ENCODE data around the gene L3MBTL3. TPM values are rescaled to one million over a fixed set of nuclear protein-coding genes. Genes with fewer than 3 reads are reported as not detected.
A peak's percentile ranks its signal among the peaks of the same experiment; 100 is the strongest.
"Not testable (repeated sequence)": the region's sequence is repeated elsewhere in the genome, so short reads cannot be mapped to it uniquely, and the experiment has no call there.

L3MBTL3 gene
- polyA plus RNA-seq, 5 donors = 12.1 to 26.7 (median 21.6) TPM

DNA sequence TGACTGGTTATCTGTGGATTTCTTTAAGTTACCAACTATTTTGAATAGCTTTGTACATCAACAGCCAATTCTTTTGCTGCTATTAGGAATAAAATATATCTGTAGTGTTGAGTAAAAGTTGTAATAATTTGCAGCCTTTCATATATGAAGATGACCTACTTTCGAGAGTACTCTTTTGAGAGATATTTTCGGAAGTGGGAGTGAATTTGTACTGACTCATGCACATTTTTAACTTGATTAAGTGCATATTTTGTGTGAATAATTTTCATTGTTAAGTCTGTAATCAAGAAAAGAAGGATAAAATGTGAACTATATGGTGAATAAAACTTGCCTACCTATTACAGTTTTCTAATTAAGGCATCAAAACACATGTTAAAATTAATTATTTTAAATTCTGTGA is 51.9 kb downstream of the L3MBTL3 start:
- no peak for DNase-seq

GRCh38 chr6:130070792-130071191 is 52.4 kb downstream of the L3MBTL3 start:
- DNase-seq = no peak

- DNase-seq = peak; percentile 13 to 18
These were observed 57.6 kb downstream of the L3MBTL3 start for GRCh38 chr6:130075879-130076460.

DNA sequence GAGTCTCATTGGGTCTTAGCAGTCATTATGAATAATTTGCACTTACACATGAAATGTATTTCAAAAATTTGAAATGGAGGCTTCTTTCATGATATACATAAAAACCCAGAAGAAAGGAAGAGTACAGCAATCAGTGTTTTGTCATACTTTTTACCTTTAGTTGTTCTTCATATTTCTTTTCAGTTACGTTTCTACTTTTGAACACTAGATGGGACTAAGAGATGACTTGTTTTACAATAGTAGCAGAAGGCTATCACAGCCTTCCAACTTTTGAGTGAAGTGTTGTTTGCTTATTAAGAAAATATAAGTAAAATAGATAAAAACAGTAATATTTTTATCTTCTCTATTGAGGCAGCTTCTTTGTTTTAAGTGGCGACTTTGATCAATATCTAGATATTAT is 58.1 kb downstream of the L3MBTL3 start:
- DNase-seq = peak in 1 of 2 donors; percentile 4

DNA sequence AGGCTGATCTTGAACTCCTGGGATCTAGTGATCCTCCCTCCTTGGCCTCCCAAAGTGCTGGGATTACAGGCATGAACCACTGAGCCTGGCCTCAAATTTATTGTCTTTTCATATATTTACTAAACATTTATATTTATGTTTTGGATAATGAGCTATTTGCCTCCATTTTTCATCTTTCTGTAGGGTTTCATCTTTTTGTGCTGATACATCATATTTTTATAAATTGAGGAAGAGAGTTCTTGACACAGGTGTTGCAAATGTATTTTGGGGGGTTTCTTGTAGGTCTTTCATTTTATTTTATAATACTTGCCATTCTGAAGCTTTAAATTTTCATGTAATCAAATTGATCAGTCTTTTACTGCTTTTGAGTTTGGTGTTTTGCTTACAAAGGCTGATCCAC is 72.4 kb downstream of the L3MBTL3 start:
- DNase-seq = no peak

DNA sequence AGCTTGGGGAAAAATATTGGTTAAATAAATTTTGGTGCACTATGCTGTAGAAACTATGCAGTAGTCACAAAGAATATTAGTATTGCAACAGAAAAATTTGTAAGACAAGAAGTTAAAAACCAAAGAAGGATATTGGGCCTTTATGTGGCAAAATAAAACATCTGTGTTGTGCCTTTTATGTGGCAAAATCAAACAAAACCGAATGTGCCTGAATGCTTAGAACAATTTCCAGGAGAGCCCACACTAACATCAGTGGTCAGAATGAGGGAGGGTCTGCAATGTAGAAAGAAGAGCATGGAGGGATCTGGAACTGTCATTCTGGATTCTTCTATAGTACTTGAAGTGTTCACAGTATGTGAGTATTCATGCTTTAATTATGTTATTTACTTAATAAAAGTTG is 75.2 kb downstream of the L3MBTL3 start:
- DNase-seq = no peak

DNA sequence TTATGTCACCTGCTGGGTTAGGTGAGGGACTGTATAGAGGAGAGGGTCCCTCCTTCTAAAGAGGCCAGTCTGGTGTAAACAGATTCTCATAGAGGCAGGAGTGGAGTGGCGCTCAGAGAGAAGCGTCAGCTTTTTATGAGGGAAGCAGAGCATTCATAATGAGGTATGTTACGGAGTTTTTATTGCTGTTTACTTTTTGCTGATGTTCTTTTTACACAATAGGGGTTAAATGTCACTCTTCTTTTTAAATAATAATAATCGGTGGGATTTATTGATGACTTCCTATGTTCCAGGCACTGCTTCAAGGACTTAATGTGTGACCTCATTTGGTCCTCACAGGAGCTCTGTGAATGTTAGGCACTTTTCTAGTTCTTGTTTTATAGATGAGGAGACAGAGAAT is 79.9 kb downstream of the L3MBTL3 start:
- no peak for DNase-seq

- DNase-seq = no peak
These were observed 80.7 kb downstream of the L3MBTL3 start for GRCh38 chr6:130099119-130099518.

DNA sequence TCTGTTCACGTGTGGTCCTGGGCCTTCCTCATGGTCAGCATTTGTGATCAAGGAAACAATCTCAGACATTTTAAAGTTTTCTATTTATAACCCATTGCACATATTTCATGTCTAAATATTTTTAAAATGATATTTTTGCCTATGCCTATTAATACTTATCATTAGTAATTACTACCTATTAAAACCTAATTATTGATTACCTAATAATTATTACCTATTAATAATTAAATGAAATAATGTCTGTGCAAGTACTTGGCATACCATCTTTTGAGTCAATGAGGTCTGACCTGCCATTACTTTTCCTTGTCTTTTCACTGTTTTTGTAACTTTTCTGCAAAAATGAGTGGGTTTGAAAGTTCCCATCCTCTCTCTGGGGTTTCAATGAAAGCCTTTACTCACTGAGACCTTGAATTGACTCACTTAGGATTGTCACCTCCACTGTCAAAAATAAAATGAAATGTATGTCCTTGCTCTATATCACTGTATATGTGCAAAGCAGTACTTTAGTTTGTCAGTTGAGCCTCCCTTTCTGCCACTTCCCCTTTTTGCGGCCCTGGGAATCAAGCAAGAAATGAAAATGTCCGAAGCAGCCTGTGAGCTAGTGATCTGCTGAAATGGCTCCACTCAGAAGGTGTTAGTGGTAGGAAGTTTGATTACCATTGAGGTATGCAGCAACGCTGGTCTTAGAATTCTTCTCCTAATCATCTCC is 87.8 kb downstream of the L3MBTL3 start:
- no peak for DNase-seq

- no peak for DNase-seq
These were observed 89.3 kb downstream of the L3MBTL3 start for GRCh38 chr6:130107710-130108109.

GRCh38 chr6:130111031-130111430 is 92.7 kb downstream of the L3MBTL3 start:
- DNase-seq = no peak

DNA sequence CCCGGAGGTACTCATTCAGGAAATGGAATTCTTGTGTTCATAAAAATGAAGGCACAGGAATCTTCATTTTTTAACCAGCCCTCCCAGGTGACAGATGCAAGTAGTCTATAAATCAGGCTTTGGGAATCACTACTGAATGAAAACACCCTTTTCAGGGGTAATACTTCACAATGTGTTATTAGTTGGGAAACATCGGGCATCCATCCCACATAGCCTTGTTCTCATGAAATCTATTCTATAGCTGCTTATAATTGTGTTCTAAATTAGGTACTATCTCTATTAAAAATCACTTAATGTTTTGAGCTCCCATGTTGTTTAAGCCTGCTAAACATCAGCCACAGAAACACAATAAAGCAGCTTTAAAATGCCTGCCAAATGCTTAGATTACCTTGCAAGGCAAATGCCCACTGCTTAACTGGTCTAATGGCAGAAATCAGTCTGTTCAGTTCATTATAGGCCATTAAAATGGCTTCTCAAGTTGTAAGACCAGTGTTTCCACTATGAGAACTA is 94.9 kb downstream of the L3MBTL3 start:
- peak; percentile 73 to 79 for DNase-seq

DNA sequence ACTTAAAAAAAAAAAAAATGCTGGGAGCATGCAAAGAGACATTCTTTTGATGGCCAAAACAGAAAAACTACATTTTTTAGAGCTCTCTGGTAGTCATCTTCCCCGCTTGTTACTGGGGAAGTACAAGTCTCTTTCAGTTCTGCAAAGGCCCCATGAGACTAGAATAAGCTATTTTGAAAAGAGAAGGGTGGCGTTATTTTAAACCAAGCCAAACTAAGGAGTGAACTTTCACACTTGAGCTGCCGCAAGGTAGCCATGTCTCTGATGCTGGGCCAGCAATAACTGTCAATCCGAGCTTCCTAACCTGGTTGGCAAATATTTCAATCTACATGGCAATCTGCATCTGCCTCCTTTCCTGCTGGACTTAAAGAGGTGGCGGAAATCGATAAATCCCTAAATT is 96.7 kb downstream of the L3MBTL3 start:
- DNase-seq = no peak

GRCh38 chr6:130116273-130116672 is 97.9 kb downstream of the L3MBTL3 start:
- DNase-seq = no peak

DNA sequence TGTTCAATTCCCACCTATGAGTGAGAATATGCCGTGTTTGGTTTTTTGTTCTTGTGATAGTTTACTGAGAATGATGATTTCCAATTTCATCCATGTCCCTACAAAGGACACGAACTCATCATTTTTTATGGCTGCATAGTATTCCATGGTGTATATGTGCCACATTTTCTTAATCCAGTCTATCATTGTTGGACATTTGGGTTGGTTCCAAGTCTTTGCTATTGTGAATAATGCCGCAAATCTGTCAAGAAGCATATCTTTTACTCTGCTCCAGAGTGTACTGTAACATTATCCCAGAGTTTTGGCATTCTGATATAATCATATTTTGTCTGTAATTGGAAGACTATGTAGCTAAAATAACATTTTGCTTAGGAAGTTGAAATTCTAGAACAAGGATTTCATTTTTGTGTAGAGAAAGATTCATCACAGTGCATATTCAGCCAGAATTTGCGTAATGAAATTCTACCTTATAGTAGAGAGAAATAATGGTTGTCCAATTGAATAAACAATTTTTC is 98.9 kb downstream of the L3MBTL3 start:
- DNase-seq = not testable (repeated sequence)

DNA sequence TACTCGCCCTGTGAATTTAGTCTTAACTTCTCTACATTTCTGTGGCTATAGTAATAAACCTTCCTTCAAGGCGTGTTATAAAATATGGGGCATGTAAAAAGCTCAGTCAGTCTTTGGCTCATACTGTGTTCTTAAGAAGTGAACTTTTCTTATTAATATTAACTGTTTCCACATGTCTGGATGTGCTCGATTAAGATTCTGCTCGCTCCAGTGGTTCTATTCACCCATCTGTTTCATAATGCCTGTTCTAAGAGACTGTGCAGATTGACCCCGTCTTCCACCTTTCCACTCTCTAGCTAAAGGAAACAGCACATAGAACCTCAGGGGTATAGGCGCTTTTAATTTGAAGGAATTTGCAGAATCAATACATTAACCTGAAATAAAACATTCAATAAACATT is 99.9 kb downstream of the L3MBTL3 start:
- DNase-seq = no peak

DNA sequence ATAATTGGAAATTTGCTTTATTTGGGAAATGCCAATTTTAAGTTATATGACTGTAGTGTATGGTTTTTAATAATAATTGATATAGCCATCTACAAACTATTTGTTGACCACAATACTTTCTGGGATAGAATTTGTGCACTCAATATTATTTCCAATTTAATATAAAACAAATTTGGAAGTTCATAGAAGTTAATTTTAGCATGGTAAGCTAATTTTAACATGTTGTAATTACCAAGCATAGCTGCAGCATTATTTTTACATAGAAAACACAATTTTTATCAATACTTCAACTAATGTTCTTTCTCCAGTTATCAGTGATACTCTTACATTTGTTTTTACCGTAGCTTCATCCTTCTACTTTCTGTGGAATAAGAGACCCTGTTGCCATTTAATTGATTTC is 100.8 kb downstream of the L3MBTL3 start:
- DNase-seq = no peak

DNA sequence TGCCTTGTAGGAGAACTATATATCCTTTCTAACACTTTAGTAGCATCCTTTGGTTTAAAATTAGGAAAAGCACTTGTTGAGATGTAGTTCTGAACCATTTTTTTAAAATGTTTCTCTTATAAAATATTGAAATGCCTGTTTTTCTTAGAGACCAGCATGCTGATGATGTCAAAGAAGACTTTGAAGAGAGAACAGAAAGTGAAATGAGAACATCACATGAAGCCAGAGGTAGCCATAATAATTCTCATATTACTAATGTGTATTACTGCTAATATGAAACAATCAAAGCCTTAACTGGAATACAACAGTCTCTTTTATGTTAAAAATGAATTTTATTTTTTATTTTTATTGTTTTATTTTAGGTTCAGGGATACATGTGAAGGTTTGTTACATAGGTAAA is 102.3 kb downstream of the L3MBTL3 start:
- DNase-seq = no peak

DNA sequence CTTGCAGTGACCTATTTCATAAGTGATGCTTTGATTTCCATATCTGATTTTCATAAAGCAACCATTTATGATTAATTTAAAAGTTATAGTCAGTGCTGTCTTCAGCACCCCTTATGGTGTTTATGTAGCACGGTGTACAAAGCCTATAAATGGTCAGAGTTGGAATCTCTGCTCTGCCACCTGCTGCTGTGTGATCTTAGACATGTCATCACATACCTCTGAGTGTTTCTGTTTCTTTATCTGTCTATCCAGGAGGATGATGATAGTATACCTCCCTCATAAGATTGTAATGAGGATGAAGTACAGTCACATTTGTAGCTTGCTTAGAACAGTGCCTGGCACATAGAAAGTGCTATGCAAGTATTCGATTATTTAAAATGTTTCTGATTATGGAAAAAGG is 103.9 kb downstream of the L3MBTL3 start:
- no peak for DNase-seq

DNA sequence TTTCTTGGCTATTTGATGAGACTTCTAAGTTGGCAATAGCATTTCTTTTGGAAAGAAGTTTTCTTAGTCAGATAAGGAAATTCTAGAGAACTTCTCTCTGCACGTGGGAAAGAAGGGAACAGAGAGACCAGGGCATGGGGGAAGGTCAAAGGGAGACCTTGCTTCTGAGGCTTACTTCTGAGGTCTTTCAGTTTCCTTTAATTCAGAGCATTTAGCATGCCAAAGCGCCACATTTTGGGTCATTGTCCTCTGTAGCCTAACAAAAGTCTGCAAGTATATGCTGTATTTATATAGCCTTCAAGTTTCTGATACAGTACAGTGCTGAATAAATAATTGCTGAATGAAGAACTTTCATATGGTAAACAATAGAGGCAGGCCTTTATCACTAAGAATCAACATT is 108.8 kb downstream of the L3MBTL3 start:
- DNase-seq = no peak

DNA sequence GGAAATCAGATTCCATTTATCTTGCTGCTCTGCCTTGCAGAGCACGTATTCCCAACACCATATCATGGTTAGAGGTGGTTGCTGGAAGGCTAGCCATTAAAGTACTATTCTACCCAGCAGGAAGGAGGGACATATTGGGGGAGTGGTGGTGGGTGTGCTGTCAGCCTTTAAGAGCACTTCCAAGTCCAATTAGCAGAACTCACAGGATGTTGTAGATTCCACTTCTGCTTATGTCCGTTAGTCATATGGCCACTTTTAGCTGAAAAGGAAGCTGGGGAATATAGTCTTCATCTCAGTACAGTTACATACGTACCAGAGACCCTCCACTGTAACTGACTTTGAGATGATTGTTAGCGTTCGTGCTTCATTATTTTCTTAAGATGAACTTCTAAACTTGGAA is 109.9 kb downstream of the L3MBTL3 start:
- DNase-seq = no peak

DNA sequence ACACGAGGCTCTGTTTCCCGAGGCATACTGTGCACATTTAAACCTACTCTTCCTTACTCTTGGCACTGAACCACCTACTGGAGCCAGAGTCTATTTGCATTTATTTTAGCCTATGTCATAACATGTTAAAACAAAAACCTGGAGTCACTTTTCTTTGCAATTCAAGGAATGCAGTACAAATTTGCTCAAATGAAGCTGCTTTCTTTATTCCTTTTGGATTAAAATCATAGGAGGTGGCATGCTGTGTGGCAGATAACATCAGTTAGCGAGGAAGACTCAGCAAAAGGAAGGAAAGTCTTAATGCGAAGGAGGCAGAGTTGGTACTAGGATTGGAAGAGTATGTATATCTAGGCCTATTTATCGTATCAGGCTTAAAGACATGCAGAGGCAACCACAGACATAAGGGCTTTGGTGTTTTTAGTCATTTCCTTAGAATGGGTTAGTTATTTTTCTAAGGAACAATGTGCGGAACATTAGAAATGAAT is 111.4 kb downstream of the L3MBTL3 start:
- no peak for DNase-seq

DNA sequence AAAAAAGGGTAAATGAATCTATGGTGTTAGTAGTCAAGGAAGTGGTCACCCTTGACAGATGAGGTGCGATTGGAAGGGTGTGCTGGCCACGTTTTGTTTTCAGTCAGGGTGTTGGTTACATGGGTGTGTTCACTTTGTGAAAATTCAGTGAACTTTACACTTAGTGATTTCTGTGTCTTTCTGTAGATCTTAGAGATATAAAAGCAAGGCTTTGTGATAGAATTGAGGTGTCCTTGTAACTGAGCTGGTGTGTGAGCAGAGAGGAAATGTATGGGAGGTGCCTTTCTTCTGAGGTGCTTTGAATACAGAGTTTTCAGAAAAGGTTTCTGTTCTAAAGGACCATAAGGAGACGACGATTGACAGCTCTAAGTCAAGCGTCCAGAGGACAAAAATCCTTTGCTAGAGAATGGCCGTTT is 113.9 kb downstream of the L3MBTL3 start:
- DNase-seq = no peak
